HepG2 (cell line): Measurements from ENCODE around the gene COX4I2. TPM values are rescaled to one million over a fixed set of nuclear protein-coding genes. Genes with fewer than 3 reads are reported as not detected.

Experiments used
- FOXA1 ChIP-seq, 2 experiments: fragments of 450-650 bp in 1 of 2; sonication (generic) in 1 of 2; formaldehyde crosslinking in 1 of 2; IDR thresholded peaks; 2 replicates each; pipeline versions ENCODE4 v1.4.0 to v1.6.1; 2016 to 2020; ENCODE audit warnings: missing genetic modification reagents in 1 of 2
- FOXO4 ChIP-seq: sonication (generic); formaldehyde crosslinking; conservative IDR thresholded peaks from 2 replicates; pipeline ENCODE4 v1.8.1; 2023; ENCODE audit warnings: missing genetic modification reagents
- HNF1B ChIP-seq: sonication (generic); formaldehyde crosslinking; IDR thresholded peaks from 2 replicates; pipeline ENCODE4 v1.5.1; 2020; ENCODE audit warnings: mild to moderate bottlenecking, moderate library complexity, missing genetic modification reagents
- KMT2B ChIP-seq: IDR thresholded peaks from 2 replicates; pipeline ENCODE4 v1.6.1; 2016; ENCODE audit warnings: missing genetic modification reagents, missing compliant biosample characterization
- NFE2 ChIP-seq: sonication (generic); formaldehyde crosslinking; IDR thresholded peaks from 2 replicates; pipeline ENCODE4 v1.4.0; 2020; ENCODE audit warnings: missing genetic modification reagents
- NONO ChIP-seq, 2 experiments: fragments of 450-650 bp in 1 of 2; sonication (generic) in 1 of 2; formaldehyde crosslinking in 1 of 2; IDR thresholded peaks in 1 of 2; conservative IDR thresholded peaks in 1 of 2; 2 replicates each; pipeline versions ENCODE4 v1.6.1 to v1.8.0; 2017 to 2022; ENCODE audit warnings: mild to moderate bottlenecking in 1 of 2, missing genetic modification reagents in 1 of 2, moderate library complexity in 1 of 2
- NR0B2 ChIP-seq: sonication (generic); formaldehyde crosslinking; IDR thresholded peaks from 2 replicates; pipeline ENCODE4 v1.4.0; 2020; ENCODE audit warnings: mild to moderate bottlenecking, missing genetic modification reagents
- PAX8 ChIP-seq: sonication (generic); formaldehyde crosslinking; IDR thresholded peaks from 2 replicates; pipeline ENCODE4 v1.8.0; 2022; ENCODE audit warnings: mild to moderate bottlenecking, missing genetic modification reagents, borderline replicate concordance
- RCOR2 ChIP-seq: IDR thresholded peaks from 2 replicates; pipeline ENCODE4 v1.6.1; 2016; ENCODE audit warnings: missing biosample characterization, missing genetic modification reagents
- SNAI1 ChIP-seq: sonication (generic); formaldehyde crosslinking; IDR thresholded peaks from 2 replicates; pipeline ENCODE4 v1.5.0; 2020; ENCODE audit warnings: mild to moderate bottlenecking, missing genetic modification reagents, borderline replicate concordance
- TARDBP ChIP-seq: sonication (generic); formaldehyde crosslinking; IDR thresholded peaks from 2 replicates; pipeline ENCODE4 v1.8.0; 2022; ENCODE audit warnings: mild to moderate bottlenecking, missing genetic modification reagents
- TSC22D2 ChIP-seq: sonication (generic); formaldehyde crosslinking; IDR thresholded peaks from 2 replicates; pipeline ENCODE4 v1.5.1; 2020; ENCODE audit warnings: missing genetic modification reagents, mild to moderate bottlenecking, borderline replicate concordance
- USF2 ChIP-seq, 2 experiments: sonication (generic) in 1 of 2; formaldehyde crosslinking in 1 of 2; IDR thresholded peaks; 2 replicates each; pipeline versions ENCODE4 v1.5.1 to v1.6.1; 2011 to 2020; ENCODE audit warnings: borderline replicate concordance in 1 of 2, low read depth in 1 of 2, low read length in 1 of 2, mild to moderate bottlenecking in 1 of 2, missing genetic modification reagents in 1 of 2, moderate library complexity in 1 of 2
- ZBTB3 ChIP-seq: sonication (generic); formaldehyde crosslinking; IDR thresholded peaks from 2 replicates; pipeline ENCODE4 v1.4.0; 2020; ENCODE audit warnings: low read depth, mild to moderate bottlenecking, moderate library complexity, missing genetic modification reagents, borderline replicate concordance
- ZNF274 ChIP-seq: sonication (generic); formaldehyde crosslinking; IDR thresholded peaks from 2 replicates; pipeline ENCODE4 v1.5.1; 2020; ENCODE audit warnings: mild to moderate bottlenecking, missing genetic modification reagents
- ZNF280D ChIP-seq: sonication (generic); formaldehyde crosslinking; IDR thresholded peaks from 2 replicates; pipeline ENCODE4 v1.5.1; 2020; ENCODE audit warnings: mild to moderate bottlenecking, missing genetic modification reagents
- ZNF44 ChIP-seq: sonication (generic); formaldehyde crosslinking; IDR thresholded peaks from 2 replicates; pipeline ENCODE4 v1.5.1; 2020; ENCODE audit warnings: mild to moderate bottlenecking, missing genetic modification reagents
- ZNF703 ChIP-seq: sonication (generic); formaldehyde crosslinking; IDR thresholded peaks from 2 replicates; pipeline ENCODE4 v1.5.1; 2020; ENCODE audit warnings: missing genetic modification reagents, mild to moderate bottlenecking, moderate library complexity, borderline replicate concordance
- polyA plus RNA-seq, 8 experiments: library from polyadenylated mRNA; depleted of rRNA in 3 of 8; stranded (reverse) in 7 of 8; unstranded in 1 of 8; fragments of >200 nt; fragmentation: Illumina TruSeq in 4 of 8; extraction: Trizol in 4 of 8; gene quantifications; 2 replicates each; pipeline versions ENCODE4 v1.2.1 to v1.2.3, GENCODE V29; 2011 to 2016; ENCODE audit warnings: low read depth in 4 of 8, missing spikeins in 1 of 8, mixed read lengths in 1 of 8; ENCODE audit not compliant: insufficient read depth in 1 of 8
- total RNA-seq, 5 experiments: library from RNA; depleted of rRNA; stranded (reverse); fragments of >200 nt; fragmentation: Illumina TruSeq; extraction: Trizol; gene quantifications; 2 replicates each; pipeline ENCODE4 v1.2.3, GENCODE V29; 2016; ENCODE audit warnings: low read depth in 1 of 5

The COX4I2 gene
- total and polyA plus RNA-seq, 2 of the 13 experiments (the other 11 are each of a cell fraction or from before 2014, with no cell fraction given) = 1.1 TPM; not detected in 1

GRCh38 chr20:31605902-31606803 is 31.6 kb upstream of the COX4I2 start (continued):
- 0 out of 2 replicates have a peak, but pooled peaks have one; percentile 78 for TF ChIP-seq FOXO4 (CRISPR knock-in tag)
- TF ChIP-seq NONO (IDR thresholded peaks at IDR 0.05) = no peak
- no peak for TF ChIP-seq NONO (CRISPR knock-in tag; conservative IDR thresholded peaks at IDR 0.05)
- TF ChIP-seq NR0B2 (CRISPR knock-in tag) = no peak
- TF ChIP-seq ZNF703 = no peak; the same call in 1 of the 2 replicates
- TF ChIP-seq NFE2 (CRISPR knock-in tag) = no peak
- no peak; the same call in 1 of the 2 replicates for TF ChIP-seq KMT2B (CRISPR knock-in tag)
- TF ChIP-seq HNF1B (CRISPR knock-in tag) = no peak
- no peak for TF ChIP-seq ZBTB3
- TF ChIP-seq TARDBP (CRISPR knock-in tag) = no peak
- no peak for TF ChIP-seq ZNF280D (CRISPR knock-in tag)
- no peak for TF ChIP-seq ZNF274
- no peak for TF ChIP-seq USF2 (IDR thresholded peaks at IDR 0.05; ENCODE audit: low read depth, low read length)
- no peak; the same call in 1 of the 2 replicates for TF ChIP-seq USF2 (CRISPR knock-in tag; IDR thresholded peaks at IDR 0.05; ENCODE audit: borderline replicate concordance)
- TF ChIP-seq ZNF44 (CRISPR knock-in tag) = no peak
- TF ChIP-seq TSC22D2 (CRISPR knock-in tag) = no peak
- TF ChIP-seq FOXA1 (IDR thresholded peaks at IDR 0.05) = no peak
- no peak; the same call in 1 of the 2 replicates for TF ChIP-seq FOXA1 (CRISPR knock-in tag; IDR thresholded peaks at IDR 0.05)
- no peak for TF ChIP-seq SNAI1 (CRISPR knock-in tag)
- TF ChIP-seq RCOR2 (CRISPR knock-in tag) = no peak
- no peak for TF ChIP-seq PAX8
